ENCODE measurements around the gene TADA1. TPM values are rescaled to one million over a fixed set of nuclear protein-coding genes. Genes with fewer than 3 reads are reported as not detected.

Gene TADA1
- total RNA-seq, 1 experiment from 2014 or later, result 13.1 TPM

GRCh38 chr1:166918956-166919316 is 42.9 kb upstream of the TADA1 start:
- Mint-ChIP-seq H3K4me3 (ENCODE audit: low read depth, unreplicated experiment) (no peak overlapping the region), H3K36me3 (ENCODE audit: insufficient read depth, unreplicated experiment) (no peaks in the 10 kb centered on the region), H3K27me3 (ENCODE audit: unreplicated experiment) (peaks cover 71% of the 10 kb centered on the region), H3K9me3 (ENCODE audit: low read depth, unreplicated experiment) (no peaks in the 10 kb centered on the region), H3K27ac (ENCODE audit: unreplicated experiment) (no peak overlapping the region), H3K4me1 (ENCODE audit: low read depth, unreplicated experiment) (no peaks in the 10 kb centered on the region)
- CTCF ChIA-PET, result interaction anchor here (1.1 to 1.6 kb wide), 2 partner anchors 9 to 138 kb away, joined by 3 to 4 read pairs; no protein-coding TSS in a partner anchor
- no peak for DNase-seq
- intact Hi-C loops (cut with micrococcal nuclease; ENCODE audit: unreplicated experiment), result loop anchor here (10.0 kb wide), 1 partner anchor 306 kb away; the partner anchor contains the start of gene POU2F1
- TF ChIP-seq, protein P1, sequence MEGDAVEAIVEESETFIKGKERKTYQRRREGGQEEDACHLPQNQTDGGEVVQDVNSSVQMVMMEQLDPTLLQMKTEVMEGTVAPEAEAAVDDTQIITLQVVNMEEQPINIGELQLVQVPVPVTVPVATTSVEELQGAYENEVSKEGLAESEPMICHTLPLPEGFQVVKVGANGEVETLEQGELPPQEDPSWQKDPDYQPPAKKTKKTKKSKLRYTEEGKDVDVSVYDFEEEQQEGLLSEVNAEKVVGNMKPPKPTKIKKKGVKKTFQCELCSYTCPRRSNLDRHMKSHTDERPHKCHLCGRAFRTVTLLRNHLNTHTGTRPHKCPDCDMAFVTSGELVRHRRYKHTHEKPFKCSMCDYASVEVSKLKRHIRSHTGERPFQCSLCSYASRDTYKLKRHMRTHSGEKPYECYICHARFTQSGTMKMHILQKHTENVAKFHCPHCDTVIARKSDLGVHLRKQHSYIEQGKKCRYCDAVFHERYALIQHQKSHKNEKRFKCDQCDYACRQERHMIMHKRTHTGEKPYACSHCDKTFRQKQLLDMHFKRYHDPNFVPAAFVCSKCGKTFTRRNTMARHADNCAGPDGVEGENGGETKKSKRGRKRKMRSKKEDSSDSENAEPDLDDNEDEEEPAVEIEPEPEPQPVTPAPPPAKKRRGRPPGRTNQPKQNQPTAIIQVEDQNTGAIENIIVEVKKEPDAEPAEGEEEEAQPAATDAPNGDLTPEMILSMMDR (IDR thresholded peaks at IDR 0.05; ENCODE audit: unreplicated experiment), result no peak
- no TSS peak for BruUV-seq (replicated peaks)

DNA sequence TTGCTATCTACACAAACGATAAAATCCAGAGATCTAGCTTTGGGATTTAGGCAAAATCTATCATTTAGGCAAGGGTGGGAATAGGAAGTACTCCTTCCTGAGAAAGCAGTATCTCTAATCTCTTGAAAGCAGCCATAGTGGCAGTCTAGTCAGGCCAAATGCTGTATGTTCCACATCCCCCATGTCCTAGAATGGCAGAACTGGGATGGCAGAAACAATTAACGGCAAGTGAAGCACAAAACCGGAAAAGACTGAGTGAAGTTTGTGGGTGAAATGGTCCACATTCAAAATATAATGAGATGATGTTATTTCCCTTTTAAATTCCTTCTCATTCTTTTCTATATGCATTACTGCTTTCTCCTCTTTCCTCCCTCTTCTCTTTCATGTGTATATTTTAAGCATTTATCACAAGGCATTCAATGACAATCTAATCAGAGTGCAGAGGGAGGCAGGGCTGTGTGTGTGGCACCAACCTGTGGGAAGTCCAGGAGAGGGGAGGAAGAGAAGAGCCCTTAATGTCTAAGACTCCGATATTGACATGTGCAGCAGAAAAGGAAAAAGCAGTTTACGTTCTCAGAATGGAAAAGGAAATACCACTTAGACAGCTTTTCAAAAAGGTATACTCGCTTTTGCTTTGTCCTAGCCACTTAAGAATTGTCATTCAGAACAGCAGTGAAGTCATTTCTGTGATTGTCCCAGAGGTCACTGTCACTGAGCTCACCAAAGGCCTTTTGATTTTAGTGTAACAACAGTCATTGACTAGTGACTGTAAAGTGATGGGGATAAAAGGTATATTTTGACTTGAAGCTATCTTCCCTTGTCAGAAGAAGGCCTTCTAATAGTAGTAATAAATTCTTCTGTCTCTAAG is 42.3 kb upstream of the TADA1 start:
- TF ChIP-seq, protein P1 (IDR thresholded peaks at IDR 0.05; ENCODE audit: unreplicated experiment), result no peak
- no TSS peak for BruUV-seq (replicated peaks)
- H3K27ac Mint-ChIP-seq (ENCODE audit: unreplicated experiment), result no peak overlapping the region
- intact Hi-C loops (cut with micrococcal nuclease; ENCODE audit: unreplicated experiment), result loop anchor here (10.0 kb wide), 1 partner anchor 306 kb away; the partner anchor contains the start of gene POU2F1
- DNase-seq, result no peak
- peaks cover 69% of the 10 kb centered on the region for H3K27me3 Mint-ChIP-seq (ENCODE audit: unreplicated experiment)
- no peak overlapping the region for H3K4me3 Mint-ChIP-seq (ENCODE audit: low read depth, unreplicated experiment)
- no peaks in the 10 kb centered on the region for H3K4me1 Mint-ChIP-seq (ENCODE audit: low read depth, unreplicated experiment)
- H3K9me3 Mint-ChIP-seq (ENCODE audit: low read depth, unreplicated experiment), result no peaks in the 10 kb centered on the region
- no peaks in the 10 kb centered on the region for H3K36me3 Mint-ChIP-seq (ENCODE audit: insufficient read depth, unreplicated experiment)
- CTCF ChIA-PET, result interaction anchor here (0.6 to 1.6 kb wide), 3 partner anchors 8 to 139 kb away, joined by 3 to 4 read pairs (median 3); no protein-coding TSS in a partner anchor

DNA sequence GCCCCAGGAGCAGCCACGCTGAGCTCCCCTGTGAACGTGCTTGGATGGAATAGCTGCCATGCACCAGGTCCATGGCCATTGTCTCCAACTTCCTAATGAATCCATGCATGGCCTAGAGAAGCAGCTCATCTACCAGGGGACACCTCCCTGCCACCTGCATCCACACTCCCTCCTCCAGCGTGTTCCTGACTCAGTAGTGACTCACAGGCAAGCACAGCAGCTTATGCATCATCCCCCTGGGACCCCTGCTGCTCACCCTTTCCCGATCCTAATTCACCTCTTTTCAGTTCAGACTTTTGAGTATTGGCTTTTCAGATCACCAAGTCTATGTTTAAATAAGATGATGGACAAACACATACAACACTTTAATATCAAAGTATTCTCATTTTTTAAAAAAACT is 39.9 kb upstream of the TADA1 start:
- Mint-ChIP-seq H3K9me3 (ENCODE audit: low read depth, unreplicated experiment) (peaks cover 5% of the 10 kb centered on the region), H3K27ac (ENCODE audit: unreplicated experiment) (no peak overlapping the region), H3K27me3 (ENCODE audit: unreplicated experiment) (peaks cover 45% of the 10 kb centered on the region), H3K4me1 (ENCODE audit: low read depth, unreplicated experiment) (peaks cover 3% of the 10 kb centered on the region), H3K36me3 (ENCODE audit: insufficient read depth, unreplicated experiment) (no peaks in the 10 kb centered on the region), H3K4me3 (ENCODE audit: low read depth, unreplicated experiment) (no peak overlapping the region)
- DNase-seq, result no peak
- intact Hi-C loops (cut with micrococcal nuclease; ENCODE audit: unreplicated experiment), result loop anchor here (10.0 kb wide), 1 partner anchor 309 kb away; the partner anchor contains the start of gene POU2F1
- TF ChIP-seq, protein P1 (IDR thresholded peaks at IDR 0.05; ENCODE audit: unreplicated experiment), result no peak
- CTCF ChIA-PET, result no interaction called here
- BruUV-seq (replicated peaks), result no TSS peak

DNA sequence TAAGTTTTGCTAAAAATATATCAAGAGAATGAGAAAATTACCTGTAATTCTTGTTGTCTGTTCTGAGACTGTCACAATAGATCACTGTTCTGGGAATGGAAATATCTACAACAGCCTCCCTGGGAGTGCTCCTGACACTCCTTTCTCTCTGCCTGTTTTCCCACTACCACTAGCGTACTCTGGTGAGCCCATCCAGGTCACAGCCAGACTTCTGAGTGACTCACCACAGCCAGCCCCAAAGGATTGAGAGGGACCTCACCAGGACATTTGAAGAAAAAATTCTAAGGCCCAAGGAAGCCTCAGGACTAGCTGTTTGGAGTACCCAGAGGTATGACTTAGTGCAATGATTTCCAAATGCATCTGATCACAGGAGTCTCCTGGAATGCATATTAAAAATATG is 39.0 kb upstream of the TADA1 start:
- H3K27me3 Mint-ChIP-seq (ENCODE audit: unreplicated experiment), result peaks cover 36% of the 10 kb centered on the region
- DNase-seq, result no peak
- H3K4me3 Mint-ChIP-seq (ENCODE audit: low read depth, unreplicated experiment), result no peak overlapping the region
- H3K36me3 Mint-ChIP-seq (ENCODE audit: insufficient read depth, unreplicated experiment), result no peaks in the 10 kb centered on the region
- CTCF ChIA-PET, result no interaction called here
- no TSS peak for BruUV-seq (replicated peaks)
- H3K9me3 Mint-ChIP-seq (ENCODE audit: low read depth, unreplicated experiment), result peaks cover 5% of the 10 kb centered on the region
- TF ChIP-seq, protein P1 (IDR thresholded peaks at IDR 0.05; ENCODE audit: unreplicated experiment), result no peak
- intact Hi-C loops (cut with micrococcal nuclease; ENCODE audit: unreplicated experiment), result loop anchor here (10.0 kb wide), 1 partner anchor 310 kb away; the partner anchor contains the start of gene POU2F1
- H3K27ac Mint-ChIP-seq (ENCODE audit: unreplicated experiment), result no peak overlapping the region
- peaks cover 8% of the 10 kb centered on the region for H3K4me1 Mint-ChIP-seq (ENCODE audit: low read depth, unreplicated experiment)

Measured in Calu3 (cell line).